ENCODE data around the gene GPR146.

GRCh38 chr7:1031716-1032455 is 12.5 kb upstream of the GPR146 start:
- TF ChIP-seq CTCF (IDR thresholded peaks at IDR 0.05) (no peak), POLR2A (IDR thresholded peaks at IDR 0.05) (no peak)

All from lower leg skin (tissue), 3 donors.